ENCODE measurements around the gene PANX1.
A peak's percentile ranks its signal among the peaks of the same experiment; 100 is the strongest.
"Not testable (repeated sequence)": the region's sequence is repeated elsewhere in the genome, so short reads cannot be mapped to it uniquely, and the experiment has no call there.

PANX1 gene

DNA sequence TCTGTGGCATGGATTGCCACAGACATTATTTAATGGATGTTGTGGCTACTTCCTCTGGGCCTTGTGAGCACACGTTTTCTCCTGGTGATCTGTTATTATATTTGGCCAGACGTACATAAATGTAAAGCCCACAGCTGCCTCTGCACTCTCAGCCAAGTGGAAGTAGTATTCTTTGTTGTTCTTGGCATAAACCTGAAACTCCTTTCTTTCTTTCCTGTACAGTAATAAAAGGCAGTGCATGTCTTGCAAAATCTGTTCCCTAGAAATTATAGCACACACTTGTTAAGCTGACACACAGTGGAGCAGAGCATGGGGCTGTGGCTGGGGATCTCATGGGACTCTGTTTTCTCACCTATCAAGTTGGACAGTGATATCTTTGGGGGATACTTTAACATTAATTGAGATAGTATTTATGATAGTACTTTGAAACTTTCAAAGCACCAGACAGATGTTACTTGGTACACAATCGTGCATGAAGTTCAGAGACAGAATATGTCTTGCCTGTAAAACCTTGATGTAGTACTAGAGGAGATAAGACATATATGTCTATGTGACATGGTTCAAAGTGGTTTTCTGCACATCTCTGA is 20.9 kb downstream of the PANX1 start:
- no peak for DNase-seq

DNA sequence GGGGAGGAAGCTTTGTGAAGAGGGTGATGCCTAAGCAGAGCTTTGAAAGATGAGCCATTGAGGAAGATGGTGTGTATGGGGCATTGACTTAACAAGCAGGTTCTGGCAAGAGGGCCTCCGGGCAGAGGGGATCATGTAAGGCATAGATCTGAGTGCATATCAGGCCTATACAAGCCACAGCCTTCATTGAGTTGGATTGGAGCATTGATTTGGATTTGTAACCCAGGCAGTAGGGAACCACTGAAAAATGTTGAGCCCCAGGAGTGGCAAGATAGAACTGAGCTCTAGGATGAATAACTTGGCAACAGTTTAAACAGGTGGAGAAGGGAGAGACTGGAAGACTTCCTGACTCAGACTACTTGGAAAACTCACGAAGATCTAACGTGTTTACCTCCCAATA is 21.4 kb downstream of the PANX1 start:
- no peak for DNase-seq

DNA sequence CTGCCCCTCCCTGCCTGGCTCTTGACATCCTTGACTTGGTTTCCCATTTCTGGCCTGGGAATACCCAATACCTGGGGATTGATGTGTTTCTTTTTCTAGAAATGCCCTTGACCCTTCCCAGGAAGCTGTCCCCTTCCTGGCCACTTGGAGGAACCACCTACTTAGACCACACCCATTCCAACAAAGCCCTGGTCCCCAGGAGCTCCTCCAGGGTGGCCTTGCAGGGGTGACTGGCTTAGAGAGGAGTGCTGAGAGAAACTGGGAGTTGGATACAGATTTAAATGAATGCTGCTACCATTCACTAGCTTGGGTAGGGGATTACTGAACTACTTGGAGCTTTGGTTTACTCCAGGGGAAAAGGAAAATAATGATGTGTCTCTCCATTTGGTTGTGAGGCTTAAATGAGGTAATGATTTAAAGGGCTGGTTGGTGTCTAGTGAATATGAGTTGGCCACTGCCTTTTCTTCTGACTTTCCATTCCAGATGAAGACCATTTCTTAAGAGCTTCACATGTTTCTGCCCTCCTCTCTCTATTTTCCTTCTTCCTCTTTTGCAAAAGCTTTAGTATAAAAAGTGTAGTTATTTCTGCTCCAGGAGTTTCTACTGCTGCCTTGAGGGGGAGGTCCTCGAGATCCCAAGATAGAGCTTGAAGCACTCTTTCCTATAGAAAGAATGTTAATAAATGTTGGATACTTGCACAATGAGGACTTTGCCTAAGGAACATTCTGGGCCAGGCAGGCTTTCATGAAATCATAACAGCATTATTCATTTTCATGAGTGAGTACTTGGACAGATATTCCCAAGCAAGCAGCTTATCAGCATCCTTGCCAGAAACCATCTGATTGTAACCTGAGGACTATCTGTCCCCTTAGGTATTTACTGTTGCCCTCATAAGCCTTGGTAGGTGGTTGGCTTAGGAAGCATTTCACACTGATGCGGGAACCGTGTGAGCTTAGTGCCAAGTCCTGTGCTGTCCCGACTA is 22.4 kb downstream of the PANX1 start:
- no peak for DNase-seq

DNA sequence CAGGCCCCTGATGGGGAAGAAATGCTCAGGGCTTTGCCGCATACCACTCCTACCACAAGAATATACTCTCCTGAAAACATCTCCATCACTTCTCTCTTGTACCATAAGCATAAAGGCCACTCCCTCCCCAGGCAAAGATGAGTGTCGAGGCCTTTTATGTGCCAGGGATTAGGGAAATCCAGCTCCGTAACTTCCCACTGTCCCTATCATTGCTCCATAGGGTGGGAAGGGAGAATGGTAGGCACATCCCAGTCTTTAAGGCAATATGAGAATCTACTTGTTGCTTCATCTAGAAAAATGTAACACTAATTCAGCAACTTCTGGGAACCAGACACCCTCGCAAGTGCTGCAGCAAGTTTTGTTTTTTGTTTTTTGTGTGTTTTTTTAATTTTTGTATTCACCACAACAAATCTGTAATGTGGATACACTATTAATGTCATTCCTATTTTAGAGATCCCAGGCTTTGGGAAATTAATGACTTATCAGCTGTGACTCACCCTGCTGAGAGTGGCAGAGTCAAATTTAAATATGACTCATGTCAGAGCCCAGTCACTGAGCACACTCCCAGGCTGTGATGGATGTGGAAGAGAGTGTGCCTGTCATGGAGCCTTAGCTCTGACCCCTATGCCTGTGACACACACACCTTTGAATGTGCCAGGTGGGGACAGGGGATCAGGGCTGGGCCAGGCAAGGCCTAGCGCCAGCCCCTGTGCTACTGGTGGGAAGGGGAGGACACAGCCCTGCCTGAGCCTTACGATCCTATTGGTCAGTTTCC is 23.4 kb downstream of the PANX1 start:
- DNase-seq, result peak in 3 of 56 donors; percentile 7 to 24 (median 18)

DNA sequence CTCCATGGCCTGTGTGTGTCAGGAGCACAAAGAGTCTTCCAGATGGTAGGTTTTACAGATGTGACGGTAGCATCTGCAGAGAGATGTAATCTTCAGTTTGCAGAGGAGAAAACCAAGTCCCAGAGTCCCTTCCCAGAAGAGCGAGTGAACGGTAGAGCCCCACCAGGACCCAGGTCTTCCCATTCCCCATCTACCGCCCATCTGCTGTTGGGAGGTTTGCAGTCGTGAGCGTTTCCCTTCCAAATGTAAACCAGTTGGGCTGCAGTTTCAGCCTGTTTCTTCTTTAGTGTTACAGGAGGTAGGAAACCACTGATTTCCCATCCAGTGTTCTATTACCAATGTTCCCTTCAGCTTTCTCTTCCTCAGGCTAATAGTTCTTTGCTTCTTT is 24.0 kb downstream of the PANX1 start:
- no peak for DNase-seq

DNA sequence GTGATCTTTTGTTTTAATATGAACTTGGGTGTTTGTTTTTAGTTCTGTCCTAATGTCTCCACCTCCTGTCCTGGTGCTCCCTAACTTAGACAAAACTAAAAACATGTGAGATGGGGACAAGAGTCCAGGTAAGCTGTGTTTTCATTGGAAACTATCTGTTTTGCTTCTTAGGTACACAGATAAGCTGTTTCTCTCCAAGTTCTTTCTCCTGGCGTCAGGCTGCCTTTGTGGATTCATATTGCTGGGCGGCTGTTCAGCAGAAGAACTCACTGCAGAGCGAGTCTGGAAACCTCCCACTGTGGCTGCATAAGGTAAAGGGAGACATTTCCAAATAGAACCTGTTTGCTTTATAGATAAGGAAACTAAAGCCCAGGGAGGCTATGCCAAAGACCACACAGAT is 24.7 kb downstream of the PANX1 start:
- DNase-seq, result no peak

DNA sequence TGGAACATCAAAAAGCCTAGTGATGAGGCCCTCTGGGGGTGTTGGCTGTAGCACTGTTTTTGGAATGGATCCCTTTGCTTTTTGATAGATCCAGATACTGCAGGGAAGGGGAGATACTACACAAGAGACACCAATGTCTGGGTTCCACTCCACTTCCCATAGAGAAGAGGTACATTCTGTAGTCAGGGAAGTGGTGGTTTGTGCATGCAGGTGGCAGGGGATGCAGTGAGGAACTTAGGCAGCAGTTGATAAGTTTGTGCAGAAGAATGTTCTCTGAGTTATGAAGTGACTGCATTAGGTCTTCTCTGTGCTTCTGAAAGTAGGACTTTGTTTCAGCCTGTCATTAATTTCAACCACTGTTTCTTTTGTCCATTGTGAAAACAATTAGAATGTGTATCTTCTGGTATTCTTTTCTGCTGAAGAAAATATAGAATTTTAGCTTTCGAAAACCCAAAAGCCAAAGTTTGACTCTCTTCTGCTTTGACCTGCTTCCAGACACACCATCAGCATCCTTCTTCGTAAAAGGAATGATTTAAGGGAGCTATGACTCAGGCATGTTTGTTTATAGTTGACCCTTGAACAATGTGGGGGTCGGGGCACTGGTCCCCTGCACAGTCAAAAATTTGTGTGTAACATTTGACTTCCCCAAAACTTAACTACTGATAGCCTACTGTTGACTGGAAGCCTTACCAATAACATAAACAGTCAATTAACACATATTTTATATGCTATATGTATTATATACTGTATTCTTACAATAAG is 25.6 kb downstream of the PANX1 start:
- no peak for DNase-seq

DNA sequence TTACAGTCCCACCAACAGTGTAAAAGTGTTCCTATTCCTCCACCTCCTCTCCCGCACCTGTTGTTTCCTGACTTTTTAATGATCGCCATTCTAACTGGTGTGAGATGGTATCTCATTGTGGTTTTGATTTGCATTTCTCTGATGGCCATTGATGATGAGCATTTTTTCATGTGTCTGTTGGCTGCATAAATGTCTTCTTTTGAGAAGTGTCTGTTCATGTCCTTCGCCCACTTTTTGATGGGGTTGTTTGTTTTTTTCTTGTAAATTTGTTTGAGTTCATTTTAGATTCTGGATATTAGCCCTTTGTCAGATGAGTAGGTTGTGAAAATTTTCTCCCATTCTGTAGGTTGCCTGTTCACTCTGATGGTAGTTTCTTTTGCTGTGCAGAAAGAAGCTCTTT is 28.7 kb downstream of the PANX1 start:
- DNase-seq, result not testable (repeated sequence)

DNA sequence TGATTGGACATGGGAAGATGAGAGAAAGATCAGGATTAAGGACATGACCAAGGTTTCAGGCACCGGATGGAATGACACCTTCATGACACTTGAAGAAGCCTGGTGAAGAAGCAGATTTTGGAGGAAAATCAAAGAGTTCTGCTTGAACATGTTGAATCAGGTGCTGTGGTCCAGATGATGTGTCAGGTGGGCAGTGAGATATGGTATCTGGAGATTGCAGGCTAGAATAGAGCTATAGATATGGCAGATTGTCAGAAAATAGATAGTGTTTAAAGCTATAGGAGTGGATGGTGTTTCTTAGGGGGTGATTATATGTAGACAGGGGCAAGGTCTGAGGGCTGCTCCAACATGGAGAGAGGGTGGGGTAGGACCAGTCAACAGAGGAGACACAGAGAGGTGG is 40.2 kb downstream of the PANX1 start:
- DNase-seq, result no peak

DNA sequence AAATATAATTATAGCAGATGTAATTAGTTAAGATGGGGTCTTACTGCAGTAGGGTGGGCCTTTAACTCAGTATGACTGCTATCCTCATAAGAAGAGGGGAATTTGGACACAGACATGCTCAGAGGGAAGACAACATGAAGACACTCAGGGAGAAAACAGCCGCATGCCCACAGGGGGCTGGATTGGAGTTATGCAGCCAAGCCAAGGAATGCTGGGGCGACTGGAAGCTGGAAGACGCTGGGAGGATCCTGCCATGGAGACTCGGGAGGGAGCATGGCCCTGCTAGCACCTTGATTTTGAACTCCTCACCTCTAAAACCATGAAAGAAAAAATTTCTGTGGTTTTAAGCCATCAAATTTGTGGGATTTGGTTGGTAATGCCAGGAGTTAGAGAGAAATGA is 40.9 kb downstream of the PANX1 start:
- no peak for DNase-seq

DNA sequence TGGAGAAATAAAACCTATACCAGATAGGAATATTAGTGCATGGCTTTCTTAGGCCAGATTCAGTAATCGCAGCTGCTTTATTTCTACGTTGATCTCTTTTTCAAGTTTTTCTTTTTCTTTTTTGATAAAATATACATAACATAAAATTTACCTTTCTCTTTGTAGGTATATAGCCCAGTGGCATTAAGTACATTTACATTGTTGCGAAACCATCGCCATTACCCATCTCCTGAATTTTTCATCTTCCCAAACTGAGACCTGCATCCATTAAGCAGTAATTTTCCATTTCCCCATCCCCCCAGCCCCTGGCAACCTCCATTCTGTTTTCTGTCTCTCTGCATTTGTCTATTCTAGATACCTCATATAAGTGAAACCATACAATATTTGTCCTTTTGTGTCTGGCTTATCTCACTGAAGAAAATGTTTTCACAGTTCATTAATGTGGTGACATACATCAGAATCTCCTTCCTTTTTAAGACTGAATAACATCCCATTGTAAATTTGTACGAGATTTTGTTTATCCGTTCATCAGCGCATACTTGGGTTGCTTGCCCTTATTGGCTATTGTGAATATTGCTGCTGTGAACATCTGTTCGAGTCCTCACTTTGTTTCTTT is 41.4 kb downstream of the PANX1 start:
- no peak for DNase-seq

DNA sequence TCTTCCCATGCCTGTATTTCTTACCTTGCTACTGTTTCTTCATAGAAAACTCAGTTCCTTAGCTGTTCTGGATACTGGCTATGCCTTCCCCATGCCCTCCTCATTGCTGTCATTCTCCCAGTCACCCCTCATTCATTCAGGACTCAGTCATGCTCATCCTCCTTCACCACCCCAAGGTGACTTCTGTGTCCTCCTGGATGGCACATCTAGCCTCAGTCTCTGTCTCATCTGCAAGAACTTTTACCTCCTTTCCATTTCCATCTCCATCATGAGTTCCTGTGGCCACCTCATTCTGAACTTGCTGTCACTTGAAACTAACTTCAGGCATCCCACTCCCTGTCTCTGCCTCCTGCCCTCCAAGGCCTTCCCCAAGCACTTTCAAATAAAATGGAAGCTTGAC is 42.3 kb downstream of the PANX1 start:
- DNase-seq, result no peak

DNA sequence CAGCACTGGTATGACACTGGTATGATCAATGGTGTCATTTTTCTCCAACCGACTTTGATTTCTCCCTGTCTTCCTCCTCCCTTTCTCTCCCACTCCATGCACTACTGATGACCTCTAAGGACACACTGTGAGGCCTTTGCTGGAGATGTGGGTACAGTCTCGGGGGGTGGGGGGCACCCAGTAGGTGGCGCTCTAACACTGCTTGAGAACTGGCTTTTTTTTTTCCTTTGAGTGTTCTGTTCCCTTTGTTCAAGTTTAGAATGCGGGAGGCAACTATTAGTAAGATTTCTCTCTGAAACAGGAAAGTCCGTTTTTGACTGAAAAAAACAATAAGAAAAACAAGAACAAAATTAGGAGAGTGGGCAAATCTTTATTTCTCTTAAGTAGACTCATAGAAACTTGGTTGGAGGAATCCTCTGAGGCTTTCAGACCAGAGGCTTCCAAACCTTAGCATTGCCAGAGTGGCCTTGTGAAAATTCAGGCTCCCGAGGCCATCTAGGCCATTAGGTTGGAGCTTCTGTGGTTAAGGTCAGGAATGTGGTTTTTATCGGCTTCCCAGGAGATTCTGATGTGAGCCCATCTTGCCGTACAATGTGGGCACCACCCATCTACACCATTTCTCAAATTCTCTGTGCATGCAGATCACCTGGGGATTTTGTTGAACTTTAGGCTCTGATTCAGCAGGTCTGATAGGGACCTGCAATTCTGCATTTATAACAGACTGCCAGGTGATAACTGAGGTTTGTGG is 43.2 kb downstream of the PANX1 start:
- peak in 10 of 56 donors; percentile 2 to 58 (median 17) for DNase-seq

DNA sequence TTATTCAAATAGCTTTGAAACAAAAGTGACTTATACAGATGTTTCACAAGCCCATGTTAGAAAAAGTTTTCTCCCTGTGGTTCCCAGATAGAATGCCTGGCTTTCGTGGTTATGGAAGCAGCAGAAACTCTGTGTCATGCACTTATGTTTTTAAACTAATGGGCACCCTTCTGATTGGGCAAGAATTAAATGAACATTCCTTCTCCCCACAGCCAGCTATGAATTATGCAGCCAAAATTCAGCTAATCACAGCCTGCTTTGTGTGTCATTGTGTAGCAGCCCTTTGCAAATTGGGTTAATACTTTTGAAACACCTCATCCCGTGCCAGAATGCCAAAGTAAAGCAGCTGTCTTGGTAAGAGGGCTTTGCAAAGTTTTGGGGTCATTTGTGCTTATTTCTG is 46.9 kb downstream of the PANX1 start:
- no peak for DNase-seq

DNA sequence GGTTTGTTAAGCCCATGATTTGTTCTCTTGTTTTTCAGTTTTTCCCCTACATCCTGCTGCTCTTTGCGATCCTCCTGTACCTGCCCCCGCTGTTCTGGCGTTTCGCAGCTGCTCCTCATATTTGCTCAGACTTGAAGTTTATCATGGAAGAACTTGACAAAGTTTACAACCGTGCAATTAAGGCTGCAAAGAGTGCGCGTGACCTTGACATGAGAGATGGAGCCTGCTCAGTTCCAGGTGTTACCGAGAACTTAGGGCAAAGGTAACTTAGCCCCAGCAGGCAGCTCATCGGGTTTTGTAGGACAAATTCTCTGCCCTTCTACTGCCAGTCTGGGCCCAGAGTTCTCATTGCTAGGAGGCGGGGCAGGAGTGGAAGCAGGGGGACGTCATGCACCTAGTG is 49.7 kb downstream of the PANX1 start:
- no peak for DNase-seq

DNA sequence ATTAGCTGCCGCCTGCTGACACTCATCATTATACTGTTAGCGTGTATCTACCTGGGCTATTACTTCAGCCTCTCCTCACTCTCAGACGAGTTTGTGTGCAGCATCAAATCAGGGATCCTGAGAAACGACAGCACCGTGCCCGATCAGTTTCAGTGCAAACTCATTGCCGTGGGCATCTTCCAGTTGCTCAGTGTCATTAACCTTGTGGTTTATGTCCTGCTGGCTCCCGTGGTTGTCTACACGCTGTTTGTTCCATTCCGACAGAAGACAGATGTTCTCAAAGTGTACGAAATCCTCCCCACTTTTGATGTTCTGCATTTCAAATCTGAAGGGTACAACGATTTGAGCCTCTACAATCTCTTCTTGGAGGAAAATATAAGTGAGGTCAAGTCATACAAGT is 51.1 kb downstream of the PANX1 start:
- no peak for DNase-seq

DNA sequence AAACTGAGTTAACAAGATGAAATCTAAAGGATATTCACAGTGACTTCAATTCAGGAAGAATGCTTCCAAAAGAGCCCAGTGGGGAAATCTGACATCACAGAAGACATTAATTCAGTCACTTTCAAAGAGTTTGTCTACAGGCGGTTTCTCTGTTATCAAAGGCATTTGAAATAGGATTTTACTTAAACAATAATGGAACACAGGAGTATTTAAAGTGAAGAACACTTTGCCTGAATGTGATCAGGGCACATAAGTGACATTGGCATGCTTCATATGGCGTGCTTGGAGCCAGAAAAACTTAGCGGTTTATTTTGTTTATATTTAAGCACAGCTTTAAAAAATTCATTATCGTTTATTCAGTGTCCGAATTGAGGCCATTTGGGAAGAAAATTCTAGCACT is 52.9 kb downstream of the PANX1 start:
- DNase-seq, result no peak

DNA sequence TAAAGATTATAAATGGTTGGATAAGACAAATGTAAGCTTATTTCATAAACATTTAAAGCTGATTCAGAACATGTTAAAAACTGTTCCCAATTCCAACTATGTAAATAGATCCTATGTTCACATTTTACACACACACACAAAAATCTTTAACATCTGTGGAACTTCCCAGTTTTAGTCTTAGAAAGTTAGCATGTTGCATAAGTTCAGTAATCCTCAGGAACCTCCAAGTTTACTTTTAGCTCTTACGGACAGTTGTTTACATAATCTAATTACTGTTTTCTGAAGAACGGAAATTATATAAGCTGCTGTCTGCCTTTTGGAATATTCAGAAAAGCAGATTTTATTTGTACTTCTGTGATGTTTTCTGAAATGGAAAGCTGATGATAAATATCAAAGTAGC is 53.3 kb downstream of the PANX1 start:
- DNase-seq, result no peak

DNA sequence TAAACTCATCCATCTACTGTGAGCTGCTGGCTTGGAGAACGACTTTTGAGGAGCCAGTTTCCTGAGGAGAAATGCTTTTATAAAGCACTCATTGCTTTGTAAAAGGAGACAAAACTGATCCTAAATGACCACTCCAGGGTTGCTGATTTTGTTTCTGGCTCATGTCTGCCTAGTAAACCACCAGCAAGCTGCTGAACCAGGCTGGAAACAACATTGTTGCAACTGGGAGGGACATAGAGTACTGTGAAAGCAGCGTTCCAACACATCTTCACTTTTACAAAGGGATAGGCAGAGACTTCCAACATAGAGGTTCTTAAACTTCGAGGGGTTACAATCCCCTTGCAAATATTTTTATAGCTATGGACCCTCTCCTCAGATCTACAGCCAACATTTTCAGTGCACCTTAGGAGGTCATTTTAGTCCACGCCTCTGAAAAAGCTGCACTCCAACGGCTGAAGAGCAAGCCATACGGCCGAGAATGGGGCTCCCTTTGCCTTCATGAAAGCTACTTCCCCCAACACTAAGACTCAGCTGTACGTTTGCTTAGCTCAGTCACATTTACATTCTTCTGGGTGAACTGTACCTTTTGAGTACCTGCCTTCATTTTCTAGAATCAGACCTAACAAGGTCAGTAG is 54.7 kb downstream of the PANX1 start:
- no peak for DNase-seq

DNA sequence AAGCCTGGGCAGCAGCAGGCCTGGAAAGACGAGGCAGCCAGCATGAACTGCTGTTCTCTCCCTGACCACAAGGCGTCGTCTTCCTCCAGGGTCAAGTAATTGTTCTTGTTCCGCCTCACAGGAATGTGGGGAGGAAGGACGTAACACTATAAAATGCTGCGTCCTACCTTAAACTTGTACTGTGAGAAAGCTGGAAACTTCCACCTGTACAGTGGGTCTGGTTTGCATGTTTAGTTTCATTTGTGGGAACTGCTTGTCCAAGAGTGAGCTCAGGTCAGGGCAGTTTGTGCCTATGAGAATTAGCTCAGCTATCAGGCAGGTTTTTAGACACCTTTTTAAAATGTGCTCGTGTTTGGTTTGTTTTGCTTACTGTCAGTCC is 55.2 kb downstream of the PANX1 start:
- DNase-seq, result peak in 14 of 56 donors; percentile 3 to 41 (median 14)
